Fibroblast of pulmonary artery (primary cell): Measurements from ENCODE around the gene TAF10.

Source experiments
- DNase-seq: peaks from one replicate; pipeline ENCODE4 v3.0.0-alpha.2; 2010; ENCODE audit warnings: low read depth
- H3K4me3 ChIP-seq: replicated peaks from 2 replicates; pipeline ENCODE4 v1.5.1; 2011; ENCODE audit warnings: low read depth, mild to moderate bottlenecking, control low read depth, low read length, moderate library complexity
- CTCF ChIP-seq: IDR thresholded peaks from 2 replicates; pipeline ENCODE4 v1.5.1; 2011; ENCODE audit warnings: mild to moderate bottlenecking, control low read depth, low read length, inconsistent platforms; ENCODE audit errors: missing control alignments

TAF10 gene

GRCh38 chr11:6625156-6625831 lies 13.3 kb upstream of the TAF10 start:
- no peak for DNase-seq

GRCh38 chr11:6623391-6624363 lies 11.7 kb upstream of the TAF10 start:
- TF ChIP-seq CTCF: no peak
- H3K4me3 ChIP-seq: no peak overlapping the region
- DNase-seq: no peak

More at GRCh38 chr11:6625156-6625831, 13.3 kb upstream of the TAF10 start:
- H3K4me3 ChIP-seq: no peak overlapping the region
- TF ChIP-seq CTCF: no peak

- no peak overlapping the region for H3K4me3 ChIP-seq
Measured at GRCh38 chr11:6622261-6623171, 10.5 kb upstream of the TAF10 start.

GRCh38 chr11:6621711-6622211 lies 9.7 kb upstream of the TAF10 start:
- DNase-seq: no peak
- TF ChIP-seq CTCF: no peak
- no peak overlapping the region for H3K4me3 ChIP-seq

More at GRCh38 chr11:6622261-6623171, 10.5 kb upstream of the TAF10 start:
- TF ChIP-seq CTCF: no peak
- DNase-seq: no peak

GRCh38 chr11:6620636-6621035 lies 8.6 kb upstream of the TAF10 start:
- no peak for TF ChIP-seq CTCF
- no peak for DNase-seq

More at GRCh38 chr11:6620636-6621035, 8.6 kb upstream of the TAF10 start:
- H3K4me3 ChIP-seq: no peak overlapping the region
